Naive thymus-derived CD8-positive, alpha-beta T cell (primary cell): ENCODE data around the gene FHDC1. TPM values are rescaled to one million over a fixed set of nuclear protein-coding genes. Genes with fewer than 3 reads are reported as not detected.

Source experiments
- ATAC-seq, 2 donors: fragments of 150-1000 bp; cut with Tn5 transposase in 1 of 2; sonication (Bioruptor Pico), chemical (Tn5 transposase) in 1 of 2; 1 replicate in 1 of 2; 2 replicates in 1 of 2; pipeline ENCODE4 v1.10.0; 2021; ENCODE audit warnings: mild to moderate bottlenecking in 2 of 2, moderate library complexity in 2 of 2
- POLR2A ChIA-PET: fragments of 350-600 bp; sonication (Branson Sonifier 250); formaldehyde crosslinking; loops from one replicate; lab custom pipeline; 2021; ENCODE audit warnings: antibody characterized with exemption; lab: Charles Lee
- DNase-seq, 10 donors: peaks; one replicate each; pipeline versions ENCODE4 v3.0.0 to v3.0.0-alpha.2; 2020 to 2022
- H3K27ac Mint-ChIP-seq, 10 donors: one replicate each; pipeline ENCODE4 v1.8.0; 2020 to 2022; ENCODE audit warnings: mild to moderate bottlenecking in 10 of 10, mixed read lengths in 10 of 10, moderate library complexity in 4 of 10, inconsistent platforms in 1 of 10
- H3K27me3 Mint-ChIP-seq, 5 donors: one replicate each; pipeline ENCODE4 v1.8.0; 2021 to 2022; ENCODE audit warnings: mixed read lengths in 5 of 5
- H3K36me3 Mint-ChIP-seq, 3 donors: one replicate each; pipeline ENCODE4 v1.8.0; 2020 to 2022; ENCODE audit warnings: mixed read lengths in 3 of 3, mild to moderate bottlenecking in 2 of 3, inconsistent platforms in 1 of 3
- H3K4me1 Mint-ChIP-seq, 4 donors: one replicate each; pipeline ENCODE4 v1.8.0; 2021 to 2022; ENCODE audit warnings: mixed read lengths in 4 of 4
- H3K4me3 Mint-ChIP-seq, 10 donors: one replicate each; pipeline ENCODE4 v1.8.0; 2020 to 2022; ENCODE audit warnings: mild to moderate bottlenecking in 10 of 10, mixed read lengths in 10 of 10, moderate library complexity in 6 of 10, inconsistent platforms in 1 of 10
- H3K9me3 Mint-ChIP-seq, 9 donors: one replicate each; pipeline ENCODE4 v1.8.0; 2020 to 2022; ENCODE audit warnings: mixed read lengths in 9 of 9, mild to moderate bottlenecking in 3 of 9, inconsistent platforms in 1 of 9, moderate library complexity in 1 of 9
- polyA plus RNA-seq, 3 donors: library from polyadenylated mRNA; unstranded; fragments of 300-500 nt; fragmentation: Illumina TruSeq; gene quantifications; one replicate each; pipeline ENCODE4 v1.2.3, GENCODE V29; 2021
- total RNA-seq, 8 experiments: library from RNA in 2 of 8; stranded (reverse) in 2 of 8; gene quantifications; one replicate each; pipeline ENCODE4 v1.2.3 and lab custom pipeline; 2021 to 2026

FHDC1 gene
- total and polyA plus RNA-seq, 5 experiments from 2014 or later = 0.09 to 0.39 (median 0.27) TPM; not detected in 2

- H3K9me3 Mint-ChIP-seq = no peaks in the 10 kb centered on the region
- no peaks in the 10 kb centered on the region for H3K27me3 Mint-ChIP-seq
- no peaks in the 10 kb centered on the region for H3K36me3 Mint-ChIP-seq
- H3K27ac Mint-ChIP-seq = no peak overlapping the region
- POLR2A ChIA-PET = no interaction called here
- H3K4me1 Mint-ChIP-seq = no peaks in the 10 kb centered on the region
- ATAC-seq (no peak), DNase-seq (no peak)
- H3K4me3 Mint-ChIP-seq = no peak overlapping the region
Observed at GRCh38 chr4:152979731-152980330, 43.7 kb downstream of the FHDC1 start.

- ATAC-seq (no peak), DNase-seq (no peak)
- no peaks in the 10 kb centered on the region for H3K9me3 Mint-ChIP-seq
- no peak overlapping the region for H3K27ac Mint-ChIP-seq
- H3K36me3 Mint-ChIP-seq = no peaks in the 10 kb centered on the region
- no peaks in the 10 kb centered on the region for H3K27me3 Mint-ChIP-seq
- H3K4me1 Mint-ChIP-seq = no peaks in the 10 kb centered on the region
- POLR2A ChIA-PET = no interaction called here
- H3K4me3 Mint-ChIP-seq = no peak overlapping the region
Observed at GRCh38 chr4:152981278-152981677, 45.2 kb downstream of the FHDC1 start.

- H3K27ac Mint-ChIP-seq = no peak overlapping the region
- no peaks in the 10 kb centered on the region for H3K4me1 Mint-ChIP-seq
- POLR2A ChIA-PET = no interaction called here
Observed at GRCh38 chr4:152981842-152982241, 45.7 kb downstream of the FHDC1 start.

DNA sequence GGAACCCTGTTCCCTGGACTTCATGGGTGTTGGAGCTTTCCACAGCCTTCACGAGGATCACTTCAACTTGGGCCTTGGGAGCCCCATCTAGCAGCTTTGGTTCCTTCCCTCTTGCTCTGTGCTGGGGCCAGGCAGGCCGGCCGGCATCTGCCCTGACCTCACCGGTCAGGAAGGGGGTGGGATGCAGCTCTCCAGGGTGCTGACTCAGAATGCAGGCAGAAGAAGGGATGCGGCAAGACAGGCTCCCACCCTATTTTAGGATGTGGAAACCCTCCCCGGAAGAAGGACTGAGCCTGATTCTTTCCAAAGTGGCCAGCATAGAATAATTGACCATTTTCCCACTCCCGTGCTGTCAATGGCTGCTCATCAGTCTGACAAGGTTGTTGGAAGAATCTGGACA lies 47.1 kb downstream of the FHDC1 start:
- H3K27me3 Mint-ChIP-seq = no peaks in the 10 kb centered on the region
- H3K4me3 Mint-ChIP-seq = no peak overlapping the region
- no peak overlapping the region for H3K27ac Mint-ChIP-seq
- POLR2A ChIA-PET = no interaction called here
- DNase-seq (no peak), ATAC-seq (no peak)
- H3K9me3 Mint-ChIP-seq = no peaks in the 10 kb centered on the region
- no peaks in the 10 kb centered on the region for H3K4me1 Mint-ChIP-seq
- no peaks in the 10 kb centered on the region for H3K36me3 Mint-ChIP-seq

More at GRCh38 chr4:152981842-152982241, 45.7 kb downstream of the FHDC1 start:
- no peaks in the 10 kb centered on the region for H3K27me3 Mint-ChIP-seq
- H3K4me3 Mint-ChIP-seq = no peak overlapping the region
- no peak for ATAC-seq
- no peak for DNase-seq
- H3K36me3 Mint-ChIP-seq = no peaks in the 10 kb centered on the region
- no peaks in the 10 kb centered on the region for H3K9me3 Mint-ChIP-seq

DNA sequence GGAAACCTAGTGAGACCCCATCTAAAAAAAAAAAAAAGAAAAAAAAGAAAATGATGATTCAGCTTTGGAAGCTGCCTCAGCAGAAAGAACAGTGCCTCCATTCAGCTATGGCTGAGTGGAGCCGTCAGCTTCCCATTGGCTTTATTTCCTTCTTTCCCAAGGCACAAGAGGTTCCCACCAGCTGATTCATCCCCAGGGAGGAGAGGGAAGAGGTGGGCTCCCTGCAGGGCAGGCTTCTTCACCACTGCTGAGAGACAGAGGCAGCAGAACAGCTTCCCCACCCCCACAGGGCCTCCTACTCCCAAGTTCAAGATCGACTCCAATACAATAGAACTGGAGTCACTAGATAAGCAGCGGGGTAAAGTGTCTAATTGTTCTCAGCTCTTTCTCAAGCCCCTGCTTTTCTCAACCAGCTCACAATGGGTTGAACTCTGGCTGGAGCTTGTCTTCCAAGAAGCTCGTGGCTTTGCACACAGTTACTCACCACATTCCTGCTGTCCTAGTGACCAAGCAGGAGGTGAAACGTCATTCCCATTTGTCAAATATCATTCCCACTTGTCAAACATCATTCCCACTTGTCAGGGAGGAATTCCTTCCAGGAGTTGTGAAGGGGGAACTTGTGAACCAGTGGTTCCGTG lies 47.8 kb downstream of the FHDC1 start:
- Mint-ChIP-seq H3K27me3 (no peaks in the 10 kb centered on the region), H3K9me3 (no peaks in the 10 kb centered on the region), H3K27ac (no peak overlapping the region), H3K4me3 (no peak overlapping the region), H3K4me1 (no peaks in the 10 kb centered on the region), H3K36me3 (no peaks in the 10 kb centered on the region)
- POLR2A ChIA-PET = no interaction called here
- DNase-seq (no peak), ATAC-seq (no peak)

- DNase-seq (no peak), ATAC-seq (no peak)
- no peaks in the 10 kb centered on the region for H3K9me3 Mint-ChIP-seq
- H3K4me3 Mint-ChIP-seq = no peak overlapping the region
- no peaks in the 10 kb centered on the region for H3K4me1 Mint-ChIP-seq
- H3K36me3 Mint-ChIP-seq = no peaks in the 10 kb centered on the region
- H3K27me3 Mint-ChIP-seq = peaks cover 0 to 3% (median 0%) of the 10 kb centered on the region in 5 donors
- POLR2A ChIA-PET = no interaction called here
- H3K27ac Mint-ChIP-seq = no peak overlapping the region
Observed at GRCh38 chr4:152988721-152989553, 52.8 kb downstream of the FHDC1 start.

GRCh38 chr4:152989554-152989970 lies 53.4 kb downstream of the FHDC1 start:
- ATAC-seq = no peak
- Mint-ChIP-seq H3K36me3 (no peaks in the 10 kb centered on the region), H3K4me3 (no peak overlapping the region), H3K4me1 (no peaks in the 10 kb centered on the region), H3K27ac (no peak overlapping the region), H3K27me3 (peaks cover 0 to 3% (median 0%) of the 10 kb centered on the region in 5 donors), H3K9me3 (no peaks in the 10 kb centered on the region)
- no peak for DNase-seq
- POLR2A ChIA-PET = no interaction called here

GRCh38 chr4:152990471-152991131 lies 54.5 kb downstream of the FHDC1 start:
- no peak overlapping the region for H3K27ac Mint-ChIP-seq
- H3K36me3 Mint-ChIP-seq = no peaks in the 10 kb centered on the region
- POLR2A ChIA-PET = no interaction called here
- no peaks in the 10 kb centered on the region for H3K9me3 Mint-ChIP-seq
- H3K4me1 Mint-ChIP-seq = peaks cover 0 to 2% (median 0%) of the 10 kb centered on the region in 4 donors
- H3K27me3 Mint-ChIP-seq = peaks cover 0 to 9% (median 1%) of the 10 kb centered on the region in 5 donors
- no peak overlapping the region for H3K4me3 Mint-ChIP-seq
- ATAC-seq (no peak), DNase-seq (no peak)

GRCh38 chr4:152991398-152991797 lies 55.3 kb downstream of the FHDC1 start:
- H3K36me3 Mint-ChIP-seq = no peaks in the 10 kb centered on the region
- peak overlapping the region in 1 of 10 donors; percentile 38 for H3K27ac Mint-ChIP-seq
- no peak overlapping the region for H3K4me3 Mint-ChIP-seq
- H3K9me3 Mint-ChIP-seq = no peaks in the 10 kb centered on the region
- POLR2A ChIA-PET = no interaction called here
- peaks cover 0 to 12% (median 3%) of the 10 kb centered on the region in 5 donors for H3K27me3 Mint-ChIP-seq
- H3K4me1 Mint-ChIP-seq = peaks cover 0 to 2% (median 0%) of the 10 kb centered on the region in 4 donors
- DNase-seq (no peak), ATAC-seq (no peak)

- H3K4me1 Mint-ChIP-seq = peaks cover 0 to 2% (median 0%) of the 10 kb centered on the region in 4 donors
- POLR2A ChIA-PET = no interaction called here
- H3K9me3 Mint-ChIP-seq = no peaks in the 10 kb centered on the region
- H3K27me3 Mint-ChIP-seq = peaks cover 0 to 15% (median 6%) of the 10 kb centered on the region in 5 donors
- H3K4me3 Mint-ChIP-seq = no peak overlapping the region
- ATAC-seq (no peak), DNase-seq (no peak)
- H3K27ac Mint-ChIP-seq = no peak overlapping the region
- no peaks in the 10 kb centered on the region for H3K36me3 Mint-ChIP-seq
Observed at GRCh38 chr4:152992027-152992426, 55.9 kb downstream of the FHDC1 start.

- POLR2A ChIA-PET = no interaction called here
- H3K4me3 Mint-ChIP-seq = no peak overlapping the region
- H3K27ac Mint-ChIP-seq = no peak overlapping the region
- no peaks in the 10 kb centered on the region for H3K36me3 Mint-ChIP-seq
- H3K4me1 Mint-ChIP-seq = peaks cover 0 to 2% (median 0%) of the 10 kb centered on the region in 4 donors
- H3K27me3 Mint-ChIP-seq = peaks cover 0 to 16% (median 6%) of the 10 kb centered on the region in 5 donors
- no peak for ATAC-seq
- DNase-seq = no peak
- H3K9me3 Mint-ChIP-seq = no peaks in the 10 kb centered on the region
Observed at GRCh38 chr4:152992466-152992865, 56.3 kb downstream of the FHDC1 start.

DNA sequence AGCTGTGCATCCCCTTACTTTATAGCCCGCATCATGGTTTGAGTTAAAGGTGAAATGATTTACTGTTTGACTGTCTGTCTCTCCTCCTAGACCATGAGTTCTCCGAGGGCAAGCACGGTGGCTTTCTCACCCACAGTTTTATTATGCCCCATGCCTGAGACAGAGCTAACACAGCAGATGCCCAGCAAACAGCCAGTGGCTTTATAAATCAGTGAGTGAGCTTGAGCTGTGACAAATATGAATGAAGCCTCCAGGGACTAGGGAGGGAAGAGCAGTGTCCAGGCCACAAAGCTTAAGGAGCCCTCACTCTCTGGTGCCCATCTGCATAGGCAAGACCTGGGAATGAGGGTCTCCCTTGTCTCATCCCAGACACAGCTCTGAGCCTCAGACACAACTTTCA lies 57.9 kb downstream of the FHDC1 start:
- H3K4me3 Mint-ChIP-seq = no peak overlapping the region
- H3K27me3 Mint-ChIP-seq = peaks cover 0 to 30% (median 8%) of the 10 kb centered on the region in 5 donors
- no peaks in the 10 kb centered on the region for H3K36me3 Mint-ChIP-seq
- no peak for DNase-seq
- H3K27ac Mint-ChIP-seq = no peak overlapping the region
- H3K9me3 Mint-ChIP-seq = no peaks in the 10 kb centered on the region
- peaks cover 0 to 2% (median 0%) of the 10 kb centered on the region in 4 donors for H3K4me1 Mint-ChIP-seq
- POLR2A ChIA-PET = no interaction called here
- ATAC-seq = no peak
